HG03460 (cell line): Measurements from ENCODE around the gene URB2.

Source experiments
- ATAC-seq: cut with Tn5 transposase; IDR thresholded peaks from one replicate; pipeline ENCODE4 v1.9.1; 2021; ENCODE audit not compliant: unreplicated experiment

Gene URB2

DNA sequence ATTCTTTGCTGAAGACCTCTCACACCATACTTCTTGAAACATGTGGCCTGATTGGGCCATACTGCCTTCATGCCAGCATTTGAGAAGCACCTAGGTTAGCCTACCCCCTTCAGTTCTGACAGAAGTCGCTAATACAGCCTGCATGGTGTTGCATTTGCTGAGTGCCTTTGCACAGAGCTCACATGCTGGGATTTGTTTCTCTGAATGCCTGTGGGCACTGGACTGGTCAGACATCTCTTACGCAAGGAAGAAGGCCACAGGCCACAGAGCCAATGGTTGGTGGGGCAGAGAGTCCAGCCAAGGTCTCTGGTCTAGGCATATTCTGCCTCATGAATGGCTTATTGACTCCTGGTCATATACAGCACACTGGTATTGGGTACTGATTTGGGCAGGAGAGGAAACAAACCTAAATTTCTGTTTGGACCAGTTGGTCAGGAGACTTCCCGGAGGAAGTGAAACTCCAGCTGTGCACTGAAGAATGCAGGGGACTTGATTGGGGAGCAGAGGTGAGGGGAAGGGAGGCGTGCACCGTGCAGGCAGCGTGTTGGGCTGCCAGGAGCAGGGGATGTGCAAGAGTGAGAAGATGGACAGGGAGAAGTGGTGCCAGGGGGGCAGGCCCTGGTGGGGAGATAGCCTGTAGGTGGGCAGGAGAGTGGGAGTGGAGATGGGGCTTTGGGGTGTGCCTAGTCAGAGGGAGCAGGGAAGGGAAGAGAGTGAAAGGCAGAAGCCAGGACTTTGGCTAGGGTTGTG is 18.1 kb downstream of the URB2 start:
- no peak for ATAC-seq

DNA sequence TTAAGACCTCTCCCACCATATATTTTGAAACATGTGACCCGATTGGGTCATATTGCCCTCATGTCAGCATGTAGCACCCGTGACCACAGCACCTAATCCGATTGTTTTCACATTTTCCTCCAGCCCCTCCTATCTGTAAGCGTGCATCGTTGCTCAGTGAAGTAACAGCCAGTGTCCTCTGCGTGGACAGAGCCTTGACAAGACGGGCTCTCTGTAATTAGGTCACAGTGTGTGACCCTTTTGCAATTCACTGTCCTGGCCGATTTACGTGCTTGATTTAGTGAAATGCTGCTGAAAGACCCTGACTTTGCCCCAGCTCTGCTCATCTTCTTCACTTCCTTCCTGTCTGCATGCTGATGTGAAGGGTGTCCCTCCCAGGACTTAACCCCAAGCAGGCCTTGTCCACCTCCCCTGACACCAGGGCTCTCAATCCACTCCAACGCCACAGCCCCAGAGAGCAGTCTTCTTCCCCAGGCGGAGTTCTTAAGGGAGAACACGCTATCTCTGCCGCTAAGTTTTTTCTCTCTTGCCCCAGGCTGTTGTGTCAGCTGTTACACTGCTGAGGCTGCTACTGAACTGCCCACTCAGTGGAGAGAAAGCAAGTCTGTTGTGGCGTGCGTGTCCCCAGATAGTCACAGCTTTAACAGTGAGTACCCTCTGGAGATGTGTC is 19.4 kb downstream of the URB2 start:
- ATAC-seq: no peak

DNA sequence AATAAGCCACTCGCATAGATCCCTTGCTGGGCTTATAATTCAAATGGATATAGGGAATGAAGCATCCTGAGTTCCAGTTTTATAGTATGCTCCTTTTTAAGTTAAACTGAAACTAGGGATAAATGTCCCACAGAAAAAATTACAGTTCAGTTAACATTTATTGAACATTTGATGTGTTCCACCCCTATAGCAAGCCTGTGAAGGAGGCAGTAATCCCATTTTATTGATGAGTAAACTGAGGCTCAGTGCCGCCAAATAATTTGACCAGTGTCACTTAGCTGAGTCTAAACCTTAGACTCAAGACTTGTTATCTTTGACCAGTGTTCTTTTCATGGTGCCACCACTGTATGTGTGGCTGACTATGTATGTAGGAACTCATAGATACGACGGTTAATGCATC is 22.4 kb downstream of the URB2 start:
- no peak for ATAC-seq

- ATAC-seq: no peak
These were observed 24.0 kb downstream of the URB2 start for GRCh38 chr1:229650045-229650444.

DNA sequence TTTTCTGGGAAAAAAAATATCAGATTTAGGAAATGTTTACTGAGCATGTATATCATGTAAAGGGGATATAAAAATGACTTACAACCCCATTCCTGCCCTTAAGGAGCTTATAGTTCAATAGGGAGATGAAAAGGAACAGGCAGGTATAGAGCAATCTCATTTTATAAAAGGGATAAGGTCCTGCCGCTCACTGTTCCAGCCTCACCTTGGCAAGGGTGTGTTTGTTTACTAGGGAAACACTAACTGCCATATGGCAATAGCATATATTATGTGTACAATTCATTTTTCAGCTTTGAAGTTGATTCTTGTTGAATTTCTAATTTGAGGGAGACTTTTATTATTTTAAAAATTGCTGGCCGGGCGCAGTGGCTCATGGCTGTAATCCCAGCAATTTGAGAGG is 25.5 kb downstream of the URB2 start:
- no peak for ATAC-seq

- no peak for ATAC-seq
These were observed 27.4 kb downstream of the URB2 start for GRCh38 chr1:229653420-229653819.

DNA sequence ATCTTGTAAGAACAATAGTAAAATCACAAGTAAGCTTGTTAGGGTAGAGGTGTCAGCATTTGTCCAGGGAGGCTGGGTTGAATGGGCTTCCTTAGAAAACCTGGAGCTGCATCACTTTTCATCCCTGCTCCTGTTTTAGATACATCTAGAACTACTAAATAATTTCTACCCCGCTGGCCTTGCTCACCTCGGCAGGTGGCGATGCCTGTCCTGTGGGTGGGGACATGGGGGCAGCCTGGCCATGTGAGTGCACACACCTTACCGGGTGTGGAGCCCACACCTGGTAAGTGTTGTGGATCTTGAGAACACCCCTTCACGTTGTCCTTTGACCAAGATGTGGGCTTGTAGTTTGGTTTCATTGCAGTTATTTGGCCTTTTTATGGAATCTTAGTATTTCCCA is 29.7 kb downstream of the URB2 start:
- no peak for ATAC-seq

DNA sequence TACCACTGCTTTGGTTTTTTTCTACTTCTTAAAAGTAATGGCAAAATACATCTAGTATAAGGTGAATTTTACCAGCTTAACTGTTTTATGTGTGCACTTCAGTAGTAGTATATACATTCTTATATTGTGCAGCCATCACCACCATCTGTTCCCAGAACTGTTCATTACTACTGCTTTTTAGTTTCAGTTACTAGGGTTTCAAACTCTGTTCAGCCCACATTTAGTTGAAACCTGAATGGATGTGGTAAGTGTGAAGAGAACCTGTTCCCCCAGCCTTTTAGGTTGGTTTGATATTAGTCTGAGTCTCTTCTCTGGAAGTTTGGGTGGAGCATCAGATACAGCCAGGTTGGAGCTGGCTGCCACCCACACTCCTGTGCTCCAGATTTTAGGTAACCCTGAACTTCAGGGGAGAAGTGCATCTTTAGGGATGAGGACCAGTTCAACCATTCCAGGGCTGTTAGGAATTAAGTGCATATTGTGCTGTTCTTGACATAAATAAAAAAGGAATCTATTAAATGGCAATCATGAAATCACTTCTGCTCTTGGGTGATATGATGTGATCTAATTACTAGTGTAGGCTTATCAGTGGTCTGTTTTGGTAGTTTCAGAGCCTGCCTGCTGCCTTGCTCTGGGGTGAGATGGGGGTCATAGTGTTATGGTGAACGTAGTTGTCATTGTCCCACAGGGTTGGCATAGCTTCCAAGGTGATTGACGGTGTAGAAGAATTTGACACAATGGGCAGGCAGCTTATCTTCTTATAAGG is 32.1 kb downstream of the URB2 start:
- no peak for ATAC-seq

DNA sequence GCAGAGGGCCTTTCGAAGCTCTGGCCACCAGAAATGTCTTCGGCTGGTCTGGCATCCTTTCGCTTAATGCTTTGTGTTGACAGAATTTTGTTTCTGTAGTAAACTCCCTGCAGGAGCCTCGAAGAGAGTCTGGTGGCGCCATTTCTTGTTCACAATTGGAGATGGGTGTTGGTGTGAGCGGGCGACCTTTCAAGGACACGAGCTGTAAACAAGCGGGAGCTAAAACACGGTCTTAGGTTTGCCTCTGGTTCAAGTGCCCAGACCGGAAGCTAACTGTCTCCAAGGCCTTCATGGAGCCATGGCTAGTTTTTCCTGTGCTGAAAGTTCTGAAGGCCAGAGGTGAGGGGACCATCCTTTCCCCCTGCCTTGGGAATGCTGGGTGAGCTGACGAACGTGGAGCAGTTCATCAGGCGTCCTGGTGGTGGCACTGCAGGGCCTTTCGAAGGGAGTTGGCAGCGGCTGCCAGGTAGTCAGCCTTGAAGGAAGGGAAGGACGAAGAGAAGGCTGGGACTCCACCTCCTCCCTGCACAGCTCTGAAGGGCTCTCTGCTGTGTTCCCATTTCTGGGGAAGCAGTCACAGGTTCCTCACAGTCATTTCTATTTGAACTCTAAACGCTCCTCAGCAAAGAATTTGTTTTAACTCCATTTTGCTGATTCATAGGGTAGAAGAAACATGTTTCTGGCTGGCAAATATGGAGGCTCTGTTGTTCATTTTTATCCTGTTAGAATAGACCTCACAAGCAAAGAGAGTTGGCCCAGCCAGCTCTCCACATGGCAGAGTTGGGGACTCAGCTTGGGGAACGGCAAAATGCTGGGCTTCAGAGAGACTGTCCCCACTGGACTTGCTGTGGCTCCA is 35.2 kb downstream of the URB2 start:
- ATAC-seq: peak; percentile 57

GRCh38 chr1:229661897-229662296 is 35.9 kb downstream of the URB2 start:
- no peak for ATAC-seq

- ATAC-seq: peak; percentile 56
These were observed 38.2 kb downstream of the URB2 start for GRCh38 chr1:229664133-229664689.

- no peak for ATAC-seq
These were observed 40.0 kb downstream of the URB2 start for GRCh38 chr1:229665912-229666558.

DNA sequence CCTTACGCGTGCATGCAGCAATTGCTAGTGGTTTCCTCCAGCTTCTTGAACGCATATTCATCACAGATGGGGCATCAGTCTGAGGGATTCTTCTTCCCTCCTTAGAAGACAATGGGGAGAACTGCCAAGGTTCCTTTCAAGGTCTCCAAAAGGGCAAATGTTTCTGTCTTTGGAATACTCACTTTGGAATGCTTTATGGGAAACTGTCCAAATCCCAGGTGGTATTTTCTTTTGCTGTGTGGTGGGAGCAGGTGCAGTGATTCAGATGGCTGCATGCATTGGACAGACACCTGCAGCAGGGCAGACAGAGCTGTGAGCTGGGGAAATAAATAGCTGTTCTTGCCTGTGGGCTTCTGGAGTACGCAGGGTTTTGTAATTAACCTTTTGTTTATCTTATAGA is 40.5 kb downstream of the URB2 start:
- ATAC-seq: no peak

DNA sequence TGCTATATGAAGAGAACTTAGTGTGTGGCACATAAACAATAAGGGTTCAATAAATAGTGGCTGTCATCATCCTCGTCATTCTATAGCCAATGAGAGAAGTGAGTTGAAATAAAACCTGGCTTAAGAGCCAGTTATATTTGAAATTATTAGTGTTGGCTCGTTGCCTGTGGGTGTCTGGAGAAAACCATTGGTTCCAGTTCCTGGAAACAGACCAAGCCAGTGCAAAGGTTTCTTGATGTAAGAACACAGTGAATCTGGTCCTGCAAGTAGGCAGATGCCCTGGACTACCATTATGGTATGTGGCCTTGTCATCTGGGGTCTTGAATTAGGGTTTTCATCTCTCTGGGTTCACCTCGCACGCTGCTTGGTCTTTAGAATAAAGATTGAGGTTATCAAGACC is 43.3 kb downstream of the URB2 start:
- no peak for ATAC-seq

DNA sequence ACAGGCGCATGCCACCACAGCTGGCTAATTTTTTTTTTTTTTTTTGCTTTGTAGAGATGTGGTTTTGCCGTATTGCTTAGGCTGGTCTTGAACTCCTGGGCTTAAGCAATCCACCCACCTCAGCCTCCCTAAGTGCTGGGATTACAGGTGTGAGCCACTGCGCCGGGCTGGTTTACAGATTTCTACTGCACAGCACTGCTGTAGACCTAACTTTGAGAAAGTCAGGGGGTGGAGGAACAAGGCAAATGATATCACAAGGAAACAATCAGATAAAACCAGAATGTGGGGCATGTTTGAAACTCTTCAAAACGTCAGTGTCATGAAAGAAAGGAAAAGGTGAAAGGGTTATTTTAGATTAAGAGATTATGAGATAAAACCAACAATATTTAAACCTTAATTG is 45.3 kb downstream of the URB2 start:
- ATAC-seq: no peak

GRCh38 chr1:229672246-229672645 is 46.2 kb downstream of the URB2 start:
- no peak for ATAC-seq

GRCh38 chr1:229674042-229674441 is 48.0 kb downstream of the URB2 start:
- no peak for ATAC-seq

DNA sequence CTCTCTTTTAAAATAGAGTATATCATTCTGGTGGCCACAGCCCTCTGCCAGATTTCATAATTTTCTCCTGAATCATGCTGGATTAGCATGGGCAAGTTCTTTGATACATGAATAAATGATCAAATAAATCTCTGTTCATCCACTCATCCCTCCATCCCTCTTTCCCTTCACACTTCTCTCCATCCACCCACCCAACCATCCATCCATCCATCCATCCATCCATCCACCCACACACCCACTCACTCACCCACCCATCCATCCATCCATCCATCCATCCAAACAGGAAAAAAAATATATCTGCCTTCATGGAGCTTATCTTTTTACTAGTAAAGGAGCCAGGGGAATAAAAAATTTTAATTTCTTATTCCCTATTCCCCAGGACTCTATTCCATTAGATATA is 49.3 kb downstream of the URB2 start:
- ATAC-seq: no peak

- no peak for ATAC-seq
These were observed 59.1 kb downstream of the URB2 start for GRCh38 chr1:229685149-229685548.

- ATAC-seq: no peak
These were observed 63.2 kb downstream of the URB2 start for GRCh38 chr1:229689273-229689672.
